Measurements from ENCODE around the gene ZNF346.

DNA sequence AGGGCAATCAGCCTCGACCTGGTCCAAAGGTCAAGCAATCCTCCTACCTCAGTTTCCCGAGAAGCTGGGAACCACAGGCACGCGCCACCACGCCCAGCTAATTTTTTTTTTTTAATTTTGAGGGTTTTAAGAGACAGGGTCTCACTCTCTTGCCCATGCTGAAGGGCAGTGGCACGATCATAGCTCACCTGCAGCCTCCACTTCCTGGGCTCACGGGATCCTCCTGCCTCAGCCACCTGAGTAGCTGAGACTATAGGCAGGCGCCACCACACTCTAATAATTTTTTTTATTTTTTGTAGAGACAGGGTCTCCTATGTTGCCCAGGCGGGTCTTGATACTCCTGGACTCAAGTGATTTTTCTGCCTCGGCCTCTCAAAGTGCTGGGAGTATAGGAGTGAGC, 17.5 kb upstream of the ZNF346 start:
- TF ChIP-seq SETDB1 (IDR thresholded peaks at IDR 0.05; ENCODE audit: insufficient read length, low read length) (no peak), ZNF175 (tag by site-specific recombination; IDR thresholded peaks at IDR 0.05) (no peak), REPIN1 (tag by site-specific recombination; IDR thresholded peaks at IDR 0.05; ENCODE audit: low read depth) (no peak)
- TF ChIP-seq, protein P1, sequence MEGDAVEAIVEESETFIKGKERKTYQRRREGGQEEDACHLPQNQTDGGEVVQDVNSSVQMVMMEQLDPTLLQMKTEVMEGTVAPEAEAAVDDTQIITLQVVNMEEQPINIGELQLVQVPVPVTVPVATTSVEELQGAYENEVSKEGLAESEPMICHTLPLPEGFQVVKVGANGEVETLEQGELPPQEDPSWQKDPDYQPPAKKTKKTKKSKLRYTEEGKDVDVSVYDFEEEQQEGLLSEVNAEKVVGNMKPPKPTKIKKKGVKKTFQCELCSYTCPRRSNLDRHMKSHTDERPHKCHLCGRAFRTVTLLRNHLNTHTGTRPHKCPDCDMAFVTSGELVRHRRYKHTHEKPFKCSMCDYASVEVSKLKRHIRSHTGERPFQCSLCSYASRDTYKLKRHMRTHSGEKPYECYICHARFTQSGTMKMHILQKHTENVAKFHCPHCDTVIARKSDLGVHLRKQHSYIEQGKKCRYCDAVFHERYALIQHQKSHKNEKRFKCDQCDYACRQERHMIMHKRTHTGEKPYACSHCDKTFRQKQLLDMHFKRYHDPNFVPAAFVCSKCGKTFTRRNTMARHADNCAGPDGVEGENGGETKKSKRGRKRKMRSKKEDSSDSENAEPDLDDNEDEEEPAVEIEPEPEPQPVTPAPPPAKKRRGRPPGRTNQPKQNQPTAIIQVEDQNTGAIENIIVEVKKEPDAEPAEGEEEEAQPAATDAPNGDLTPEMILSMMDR (tag by site-specific recombination; IDR thresholded peaks at IDR 0.05) = no peak

All from HEK293 (cell line).